K562 (cell line): Measurements from ENCODE around the gene MEF2C. TPM values are rescaled to one million over a fixed set of nuclear protein-coding genes. Genes with fewer than 3 reads are reported as not detected.

Experiments used
- ATAC-seq: fragments of 200-7000 bp; cut with Tn5 transposase; 3 replicates; pipeline ENCODE4 v1.9.1; 2020; ENCODE audit warnings: moderate library complexity
- BruUV-seq: library from RNA; stranded (reverse); fragments of 400-500 nt; replicated peaks from 2 replicates; lab custom pipeline; 2021; lab: Mats Ljungman, UMichigan
- CTCF ChIA-PET: fragments of 300-600 bp; formaldehyde crosslinking; extraction: SDS; loops from one replicate; lab custom pipeline; 2021; ENCODE audit warnings: low intra/inter-chr PET ratio; lab: Yijun Ruan, JAX
- POLR2A ChIA-PET: fragments of 300-600, 350-650 bp; sonication (Branson Sonifier 250); formaldehyde crosslinking; extraction: SDS; loops from one replicate; lab custom pipeline; 2021; ENCODE audit warnings: antibody characterized with exemption, inconsistent platforms; lab: Yijun Ruan, JAX
- DNase-seq, 4 experiments: peaks; one replicate each; pipeline versions ENCODE4 v3.0.0 to v3.0.0-alpha.2; 2011 to 2018; ENCODE audit warnings: low spot score in 3 of 4, mixed read lengths in 3 of 4; ENCODE audit errors: extremely low read depth in 1 of 4
- FAIRE-seq: peaks from 2 replicates; lab custom pipeline; 2011; peaks lifted over from hg19 to GRCh38; lab: Jason Lieb, UNC
- H2AFZ ChIP-seq: 2 replicates; pipeline ENCODE4 v1.6.0; 2011; ENCODE audit warnings: low read depth, low read length, control low read depth, inconsistent platforms
- H3K27ac ChIP-seq: fragments of 200-600 bp; 3 replicates; pipeline ENCODE4 v1.8.0; 2011; ENCODE audit warnings: low read depth, mild to moderate bottlenecking, control low read depth, inconsistent platforms, low read length, moderate library complexity, mixed read lengths; ENCODE audit errors: extremely low read depth
- H3K27me3 ChIP-seq, 2 experiments: fragments of 300-600 bp in 1 of 2; 2 replicates in 1 of 2; 3 replicates in 1 of 2; pipeline versions ENCODE4 v1.6.0 to v1.8.0; 2011; ENCODE audit warnings: inconsistent platforms in 2 of 2, low read length in 2 of 2, mild to moderate bottlenecking in 1 of 2, mixed read lengths in 1 of 2, moderate library complexity in 1 of 2; ENCODE audit not compliant: control insufficient read depth in 2 of 2, insufficient read depth in 2 of 2
- H3K36me3 ChIP-seq: fragments of 300-600 bp; 3 replicates; pipeline ENCODE4 v1.8.0; 2011; ENCODE audit warnings: mild to moderate bottlenecking, low read length, inconsistent platforms; ENCODE audit not compliant: control insufficient read depth, insufficient read depth
- H3K4me1 ChIP-seq, 2 experiments: fragments of 200-600 bp in 1 of 2; replicated peaks in 1 of 2; 2 replicates in 1 of 2; 3 replicates in 1 of 2; pipeline versions ENCODE4 v1.5.1 to v1.8.0; 2011; ENCODE audit warnings: inconsistent platforms in 2 of 2, low read length in 2 of 2, mild to moderate bottlenecking in 1 of 2, mixed read lengths in 1 of 2, moderate library complexity in 1 of 2; ENCODE audit not compliant: control insufficient read depth in 2 of 2, insufficient read depth in 2 of 2
- H3K4me2 ChIP-seq: 2 replicates; pipeline ENCODE4 v1.6.1; 2011; ENCODE audit warnings: low read length, control low read depth, inconsistent platforms, mixed read lengths; ENCODE audit not compliant: insufficient read depth
- H3K4me3 ChIP-seq: fragments of 200-600 bp; sonication (generic), shearing (Covaris generic); 2 replicates; pipeline ENCODE4 v1.5.1; 2016; ENCODE audit warnings: control low read depth, inconsistent platforms
- H3K79me2 ChIP-seq: fragments of 200-600 bp; 3 replicates; pipeline ENCODE4 v1.8.0; 2011; ENCODE audit warnings: low read length, inconsistent platforms; ENCODE audit not compliant: control insufficient read depth, insufficient read depth
- H3K9ac ChIP-seq, 2 experiments: 2 replicates each; pipeline versions ENCODE4 v1.6.0 to v1.6.1; 2011; ENCODE audit warnings: low read depth in 2 of 2, low read length in 2 of 2, control low read depth in 1 of 2, inconsistent platforms in 1 of 2, mild to moderate bottlenecking in 1 of 2, mixed read lengths in 1 of 2; ENCODE audit not compliant: insufficient read depth in 1 of 2
- H3K9me1 ChIP-seq: one replicate; pipeline ENCODE4 v1.6.0; 2011; ENCODE audit warnings: inconsistent platforms, mild to moderate bottlenecking, low read length, moderate library complexity; ENCODE audit not compliant: control insufficient read depth, insufficient read depth
- H3K9me3 ChIP-seq: replicated peaks from 2 replicates; pipeline ENCODE4 v1.5.1; 2011; ENCODE audit warnings: low read depth, low read length, inconsistent platforms; ENCODE audit not compliant: control insufficient read depth, insufficient read depth
- H4K20me1 ChIP-seq: replicated peaks from 2 replicates; pipeline ENCODE4 v1.6.1; 2011; ENCODE audit warnings: low read length, inconsistent platforms, mixed read lengths; ENCODE audit not compliant: control insufficient read depth, insufficient read depth
- BHLHE40 ChIP-seq: IDR thresholded peaks from 2 replicates; pipeline ENCODE4 v1.6.1; 2011; ENCODE audit warnings: low read length, improper control_type of control experiment
- CTCFL ChIP-seq: IDR thresholded peaks from 2 replicates; pipeline ENCODE4 v1.6.1; 2011; ENCODE audit warnings: borderline replicate concordance, low read depth, mild to moderate bottlenecking, moderate library complexity, low read length; ENCODE audit not compliant: insufficient read depth, poor library complexity, severe bottlenecking
- ESRRB ChIP-seq: fragments of 250-450 bp; sonication (Bioruptor Pico); IDR thresholded peaks from 2 replicates; pipeline ENCODE4 v1.5.0; 2020; ENCODE audit warnings: mild to moderate bottlenecking, moderate library complexity, borderline replicate concordance
- ETV5 ChIP-seq: sonication (generic); formaldehyde crosslinking; IDR thresholded peaks from 2 replicates; pipeline ENCODE4 v1.4.0; 2020; ENCODE audit warnings: low read depth, mild to moderate bottlenecking, missing genetic modification reagents
- KAT2B ChIP-seq: IDR thresholded peaks from one replicate; pipeline ENCODE4 v1.6.1; 2012; ENCODE audit warnings: low read depth, mild to moderate bottlenecking, control low read depth, inconsistent platforms, low read length, moderate library complexity
- NCOA1 ChIP-seq: fragments of 450-650 bp; IDR thresholded peaks from 2 replicates; pipeline ENCODE4 v1.6.1; 2016; ENCODE audit warnings: low read depth
- NR3C1 ChIP-seq: sonication (generic); formaldehyde crosslinking; IDR thresholded peaks from 2 replicates; pipeline ENCODE4 v1.8.1; 2022; ENCODE audit warnings: missing genetic modification reagents
- POLR2H ChIP-seq: IDR thresholded peaks from 2 replicates; pipeline ENCODE4 v1.6.1; 2016; ENCODE audit warnings: missing genetic modification characterization, low read depth, mild to moderate bottlenecking, control low read depth, missing compliant biosample characterization, moderate library complexity
- POLR3G ChIP-seq: IDR thresholded peaks from 2 replicates; pipeline ENCODE4 v1.6.1; 2011; ENCODE audit not compliant: insufficient read length, insufficient replicate concordance; ENCODE audit errors: extremely low read depth
- RBM25 ChIP-seq: fragments of 200-400 bp; formaldehyde crosslinking; IDR thresholded peaks from 2 replicates; pipeline ENCODE4 v1.6.1; 2018; ENCODE audit warnings: low read length, low read depth, moderate library complexity; ENCODE audit not compliant: severe bottlenecking
- TFAP4 ChIP-seq: sonication (generic); formaldehyde crosslinking; IDR thresholded peaks from 2 replicates; pipeline ENCODE4 v1.8.0; 2022; ENCODE audit warnings: missing genetic modification reagents, mild to moderate bottlenecking, moderate library complexity, borderline replicate concordance
- ZFP36 ChIP-seq: fragments of 150-350 bp; IDR thresholded peaks from 2 replicates; pipeline ENCODE4 v1.6.1; 2018; ENCODE audit warnings: low read length, low read depth; ENCODE audit not compliant: partially characterized antibody
- ZNF277 ChIP-seq: fragments of 250-450 bp; sonication (Bioruptor Pico); IDR thresholded peaks from 2 replicates; pipeline ENCODE4 v1.8.0; 2022; ENCODE audit warnings: inconsistent platforms, mild to moderate bottlenecking, moderate library complexity, borderline replicate concordance
- ZNF444 ChIP-seq: fragments of 250-450 bp; sonication (Bioruptor Pico); IDR thresholded peaks from 2 replicates; pipeline ENCODE4 v1.4.0; 2020; ENCODE audit warnings: mild to moderate bottlenecking, moderate library complexity
- ZNF589 ChIP-seq: fragments of 200-800 bp; sonication (Bioruptor generic); IDR thresholded peaks from 2 replicates; pipeline ENCODE4 v1.6.1; 2016; ENCODE audit warnings: low read depth, missing genetic modification characterization, missing compliant biosample characterization
- ZNF644 ChIP-seq: fragments of 200-800 bp; sonication (Bioruptor generic); IDR thresholded peaks from 2 replicates; pipeline ENCODE4 v1.6.1; 2016; ENCODE audit warnings: low read depth, missing genetic modification characterization, missing compliant biosample characterization
- WGBS: fragments of 100-300 bp; shearing (Covaris generic); methylation state at CpG from one replicate; pipeline ENCODE4 v1.1.6; 2016; ENCODE audit warnings: low coverage, mixed read lengths; ENCODE audit not compliant: insufficient coverage; ENCODE audit errors: missing lambda C conversion rate; 5-methylcytosine and 5-hydroxymethylcytosine counted together
- in situ Hi-C: fragments of 300-500 bp; cut with MboI; formaldehyde crosslinking; loops from 4 replicates; pipeline ENCODE4 v1.15.0; 2018; ENCODE audit warnings: inconsistent platforms, mixed read lengths
- intact Hi-C: fragments of 100-400 bp; cut with micrococcal nuclease; formaldehyde crosslinking; loops from 2 replicates; pipeline ENCODE4 v1.14.2; 2022
- polyA plus RNA-seq, 8 experiments: library from polyadenylated mRNA; depleted of rRNA in 4 of 8; stranded (reverse) in 5 of 8; unstranded in 3 of 8; fragments of >200 nt; fragmentation: Nextera tagmentation in 2 of 8; fragmentation: Illumina TruSeq in 1 of 8; extraction: Ambion mirVana in 2 of 8; extraction: Trizol in 1 of 8; gene quantifications; 2 replicates each; pipeline versions ENCODE4 v1.2.1 to v1.2.3, GENCODE V29; 2011 to 2014; ENCODE audit warnings: inconsistent platforms in 1 of 8, missing spikeins in 1 of 8
- total RNA-seq, 7 experiments: library from RNA; depleted of rRNA in 6 of 7; stranded (reverse); fragments of >200 nt in 6 of 7; fragmentation: Illumina TruSeq in 2 of 7; extraction: Trizol in 2 of 7; gene quantifications; 2 replicates each; pipeline versions ENCODE4 v1.2.1 to v1.2.3, GENCODE V29; 2011 to 2021; ENCODE audit warnings: low replicate concordance in 1 of 7

Gene MEF2C
- total and polyA plus RNA-seq, 9 of the 15 experiments (the other 6 are each of a cell fraction or from before 2014, with no cell fraction given): 25.1 to 67.8 (median 58.3) TPM

GRCh38 chr5:88821161-88821560 lies 61.8 kb downstream of the MEF2C start (continued):
- TF ChIP-seq POLR2H (tag): no peak
- no peak for TF ChIP-seq NCOA1
- TF ChIP-seq ZFP36: no peak
- TF ChIP-seq CTCFL: no peak
- no peak for TF ChIP-seq BHLHE40
- TF ChIP-seq ZNF277: no peak

- intact Hi-C loops: no loop called here
- H3K27ac ChIP-seq: no peak overlapping the region
These were observed 62.4 kb downstream of the MEF2C start for GRCh38 chr5:88820581-88820980.

More at GRCh38 chr5:88820581-88820980, 62.4 kb downstream of the MEF2C start:
- in situ Hi-C loops: no loop called here
- no peak overlapping the region for H3K4me2 ChIP-seq
- H3K36me3 ChIP-seq: peaks cover 22% of the 10 kb centered on the region
- H3K9ac ChIP-seq: no peak overlapping the region
- 67% methylated on average over 2 of the region's 2 CpGs for WGBS
- H3K9me1 ChIP-seq: no peaks in the 10 kb centered on the region
- TF ChIP-seq ETV5 (no peak), ZNF644 (tag) (no peak), KAT2B (no peak), ESRRB (CRISPR knock-in tag) (no peak), RBM25 (no peak), ZNF444 (CRISPR knock-in tag) (no peak), POLR3G (no peak), TFAP4 (CRISPR knock-in tag) (no peak), ZNF589 (no peak), NR3C1 (CRISPR knock-in tag) (no peak)
- H4K20me1 ChIP-seq: no peaks in the 10 kb centered on the region
- ATAC-seq: no peak
- CTCF ChIA-PET: no interaction called here
- peaks cover 32% of the 10 kb centered on the region for H3K79me2 ChIP-seq
- H3K4me1 ChIP-seq: peaks cover 0 to 10% of the 10 kb centered on the region in 2 experiments; a peak in 3 of 5 replicates
- BruUV-seq: no TSS peak
- no peaks in the 10 kb centered on the region for H3K9me3 ChIP-seq
- DNase-seq: no peak
- POLR2A ChIA-PET: interaction anchor here (0.9 to 3.5 kb wide), 2 partner anchors 9 to 16 kb away, joined by 3 to 18 read pairs; no protein-coding TSS in a partner anchor
- no peaks in the 10 kb centered on the region for H3K27me3 ChIP-seq
- no peak overlapping the region for H3K4me3 ChIP-seq
- no peak overlapping the region for H2AFZ ChIP-seq
- no peak for FAIRE-seq
